ENCODE results near the gene KLHDC4.

Gene KLHDC4

GRCh38 chr16:87698676-87699199, 67.0 kb downstream of the KLHDC4 start:
- no peak for DNase-seq (ENCODE audit: low spot score)

GRCh38 chr16:87698241-87698640, 67.5 kb downstream of the KLHDC4 start:
- no peak for DNase-seq (ENCODE audit: low spot score)

GRCh38 chr16:87697792-87698191, 68.0 kb downstream of the KLHDC4 start:
- DNase-seq (ENCODE audit: low spot score), result no peak

- no peak for DNase-seq (ENCODE audit: low spot score)
Measured at GRCh38 chr16:87697256-87697655, 68.5 kb downstream of the KLHDC4 start.

- DNase-seq (ENCODE audit: low spot score), result no peak
Measured at GRCh38 chr16:87696726-87697125, 69.1 kb downstream of the KLHDC4 start.

GRCh38 chr16:87695534-87695933, 70.3 kb downstream of the KLHDC4 start:
- no peak for DNase-seq (ENCODE audit: low spot score)

- DNase-seq (ENCODE audit: low spot score), result no peak
Measured at GRCh38 chr16:87694441-87695125, 71.2 kb downstream of the KLHDC4 start.

- DNase-seq (ENCODE audit: low spot score), result no peak
Measured at GRCh38 chr16:87693827-87694226, 72.0 kb downstream of the KLHDC4 start.

- DNase-seq (ENCODE audit: low spot score), result no peak
Measured at GRCh38 chr16:87692756-87693155, 73.0 kb downstream of the KLHDC4 start.

GRCh38 chr16:87692176-87692575, 73.6 kb downstream of the KLHDC4 start:
- no peak for DNase-seq (ENCODE audit: low spot score)

GRCh38 chr16:87691686-87692079, 74.1 kb downstream of the KLHDC4 start:
- no peak for DNase-seq (ENCODE audit: low spot score)

GRCh38 chr16:87690911-87691685, 74.7 kb downstream of the KLHDC4 start:
- no peak for DNase-seq (ENCODE audit: low spot score)

GRCh38 chr16:87689956-87690465, 75.8 kb downstream of the KLHDC4 start:
- DNase-seq (ENCODE audit: low spot score), result no peak

GRCh38 chr16:87688876-87689815, 76.6 kb downstream of the KLHDC4 start:
- DNase-seq (ENCODE audit: low spot score), result no peak

GRCh38 chr16:87687998-87688529, 77.7 kb downstream of the KLHDC4 start:
- no peak for DNase-seq (ENCODE audit: low spot score)

GRCh38 chr16:87687126-87687910, 78.5 kb downstream of the KLHDC4 start:
- DNase-seq (ENCODE audit: low spot score), result no peak

GRCh38 chr16:87686697-87687096, 79.1 kb downstream of the KLHDC4 start:
- no peak for DNase-seq (ENCODE audit: low spot score)

- DNase-seq (ENCODE audit: low spot score), result no peak
Measured at GRCh38 chr16:87685766-87686165, 80.0 kb downstream of the KLHDC4 start.

- no peak for DNase-seq (ENCODE audit: low spot score)
Measured at GRCh38 chr16:87685405-87685755, 80.4 kb downstream of the KLHDC4 start.

- no peak for DNase-seq (ENCODE audit: low spot score)
Measured at GRCh38 chr16:87684711-87685404, 80.9 kb downstream of the KLHDC4 start.
